Kidney capillary endothelial cell (primary cell): ENCODE data around the gene MRPL34.

Source experiments
- DNase-seq: peaks from one replicate; pipeline ENCODE4 v3.0.0-alpha.2; 2018; ENCODE audit warnings: low spot score

The MRPL34 gene

DNA sequence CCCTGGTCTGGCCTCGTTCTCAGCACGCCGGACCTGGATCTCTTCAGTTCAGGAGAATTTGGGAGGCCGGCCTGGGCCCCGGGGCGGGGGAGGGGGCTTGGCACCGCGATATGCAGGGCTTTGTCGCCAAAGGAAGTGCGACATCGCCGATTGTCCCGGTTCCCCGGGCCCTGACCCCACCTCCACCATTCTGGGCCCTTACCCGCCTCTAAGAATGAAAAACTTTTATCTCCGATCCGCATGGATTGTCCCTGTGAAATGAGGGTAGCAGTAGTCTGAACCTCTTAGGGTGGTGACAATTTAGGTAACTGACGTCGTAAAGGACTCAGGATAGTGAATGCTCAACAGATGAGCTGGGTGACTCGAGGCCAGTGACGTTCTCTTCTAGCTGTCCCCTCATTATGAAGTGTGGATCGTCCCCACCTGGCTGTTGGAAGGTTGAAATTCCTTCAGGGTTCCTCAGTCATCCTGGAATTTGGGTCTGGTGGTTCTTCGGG, 4.3 kb downstream of the MRPL34 start:
- no peak for DNase-seq

DNA sequence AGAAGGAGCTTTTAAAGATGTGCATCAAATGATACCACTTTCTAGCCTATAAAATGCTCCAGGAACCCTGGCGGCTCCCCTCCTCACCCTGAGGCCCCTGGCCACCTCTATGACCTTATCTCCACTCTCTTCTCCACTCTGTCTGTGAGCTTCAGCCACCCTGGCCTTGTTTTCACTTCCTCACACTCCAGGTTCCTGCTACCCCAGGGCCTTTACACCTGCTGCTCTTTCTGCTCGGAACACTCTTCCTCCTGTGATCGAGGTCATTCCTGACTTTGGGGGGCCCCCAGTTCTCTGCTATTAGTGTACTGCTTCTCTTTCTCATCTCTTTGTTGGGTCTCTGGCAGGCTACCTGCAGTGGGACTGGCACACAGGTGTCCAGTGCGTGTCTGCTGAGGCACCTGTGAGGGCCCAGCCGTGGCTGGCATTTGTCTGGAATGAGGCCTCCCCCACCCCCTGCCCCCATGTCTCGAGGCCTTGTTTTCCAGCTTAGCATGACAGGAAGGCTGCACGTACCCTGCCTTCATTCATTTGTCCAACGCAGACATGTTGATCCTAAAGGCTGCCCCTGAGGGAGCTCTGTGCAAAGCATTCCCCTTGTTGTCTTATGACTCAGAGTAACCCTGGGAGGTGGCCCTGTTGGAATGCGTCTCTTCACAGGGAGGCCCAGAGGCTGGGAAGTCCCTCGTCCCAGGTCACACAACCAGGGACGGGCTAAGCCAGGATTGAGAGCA, 6.0 kb downstream of the MRPL34 start:
- DNase-seq = no peak

DNA sequence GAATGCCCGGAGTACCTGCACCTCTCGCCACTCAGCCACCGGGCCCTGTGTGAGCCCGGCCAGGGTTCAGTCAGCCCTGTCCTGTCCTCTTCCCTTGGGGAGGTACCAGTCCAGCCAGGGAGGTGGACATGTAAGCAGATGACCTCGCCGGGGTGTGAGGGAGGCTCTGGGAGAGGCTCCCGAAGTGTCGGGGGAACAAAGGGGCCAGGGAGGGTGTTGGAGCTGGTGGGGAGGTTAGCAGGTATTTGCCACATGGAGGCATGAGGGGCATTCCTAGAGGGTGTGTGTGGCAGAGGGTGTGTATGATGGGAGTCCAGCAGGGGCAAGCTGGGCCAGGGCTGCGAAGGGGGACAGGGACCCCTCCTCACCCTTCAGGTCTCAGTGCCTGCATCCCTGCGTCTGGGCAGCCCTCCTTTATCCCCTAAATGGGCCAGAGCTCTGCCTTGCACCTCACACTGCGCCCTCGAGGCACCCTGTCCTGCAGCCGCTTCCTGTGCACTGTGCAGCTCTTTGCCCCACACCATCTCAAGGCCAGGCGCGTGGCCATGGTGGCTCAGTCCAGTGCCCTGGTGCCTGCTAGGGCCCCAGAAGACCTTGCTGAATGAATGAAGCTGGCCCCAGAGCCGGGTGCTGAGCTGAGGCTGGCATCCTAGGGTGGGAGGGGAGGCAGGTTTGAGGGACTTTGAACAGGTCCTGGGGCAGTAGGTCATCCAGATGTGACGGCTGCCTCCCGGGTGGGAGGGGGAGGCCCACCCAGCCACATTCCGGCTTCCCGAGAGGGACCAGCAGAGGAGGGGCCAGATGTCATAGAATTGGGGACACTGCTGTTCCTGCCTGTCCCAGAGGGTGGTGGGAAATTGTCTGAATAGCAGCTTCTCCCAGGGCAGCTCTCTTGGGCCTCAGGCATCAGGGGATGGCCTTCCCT, 6.8 kb downstream of the MRPL34 start:
- no peak for DNase-seq

DNA sequence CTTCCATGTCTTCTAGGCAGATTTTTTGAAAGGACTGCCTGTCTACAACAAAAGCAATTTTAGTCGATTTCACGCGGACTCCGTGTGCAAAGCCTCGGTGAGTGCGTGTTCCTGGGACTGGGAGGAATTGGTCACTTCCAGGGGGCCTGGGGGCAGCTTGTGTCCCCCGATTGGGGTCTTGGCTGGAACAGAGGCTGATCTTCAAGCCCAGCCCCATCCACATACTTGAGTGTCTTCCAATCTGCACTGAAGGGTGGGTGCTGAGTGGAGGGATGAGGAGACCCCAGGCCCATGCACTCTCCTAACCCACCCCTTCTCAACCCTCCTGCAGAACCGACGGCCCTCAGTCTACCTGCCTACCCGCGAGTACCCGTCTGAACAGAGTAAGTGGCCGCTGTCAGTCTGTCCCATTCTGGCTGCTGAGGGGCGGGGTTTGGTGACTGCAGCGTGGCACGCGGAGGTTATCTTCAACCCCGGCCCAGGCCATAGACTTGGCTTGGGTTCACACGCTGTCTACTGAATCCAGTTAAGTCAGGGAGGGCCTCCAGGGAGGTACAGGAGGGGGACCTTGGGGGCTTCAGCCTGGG, 8.4 kb downstream of the MRPL34 start:
- DNase-seq = no peak

DNA sequence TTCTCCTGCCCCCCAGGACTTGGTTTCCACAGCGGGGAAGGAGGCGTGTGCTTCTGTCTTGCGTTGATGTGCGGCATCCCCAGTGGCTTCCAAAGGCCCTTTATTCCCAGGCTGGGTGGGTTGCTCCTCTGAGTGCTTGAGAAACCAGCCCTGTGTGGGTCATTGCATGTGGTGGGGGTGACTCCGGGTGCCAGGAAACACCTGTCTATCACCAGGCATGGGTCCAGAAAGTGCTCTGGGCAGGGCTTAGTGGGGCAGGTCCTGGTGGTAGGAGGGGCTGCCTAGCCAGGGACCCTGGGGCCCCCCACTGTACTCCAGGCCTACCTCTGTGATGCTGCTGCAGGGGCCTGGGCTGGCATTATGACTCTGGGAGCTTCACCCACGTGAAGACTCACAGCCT, 13.3 kb downstream of the MRPL34 start:
- no peak for DNase-seq

DNA sequence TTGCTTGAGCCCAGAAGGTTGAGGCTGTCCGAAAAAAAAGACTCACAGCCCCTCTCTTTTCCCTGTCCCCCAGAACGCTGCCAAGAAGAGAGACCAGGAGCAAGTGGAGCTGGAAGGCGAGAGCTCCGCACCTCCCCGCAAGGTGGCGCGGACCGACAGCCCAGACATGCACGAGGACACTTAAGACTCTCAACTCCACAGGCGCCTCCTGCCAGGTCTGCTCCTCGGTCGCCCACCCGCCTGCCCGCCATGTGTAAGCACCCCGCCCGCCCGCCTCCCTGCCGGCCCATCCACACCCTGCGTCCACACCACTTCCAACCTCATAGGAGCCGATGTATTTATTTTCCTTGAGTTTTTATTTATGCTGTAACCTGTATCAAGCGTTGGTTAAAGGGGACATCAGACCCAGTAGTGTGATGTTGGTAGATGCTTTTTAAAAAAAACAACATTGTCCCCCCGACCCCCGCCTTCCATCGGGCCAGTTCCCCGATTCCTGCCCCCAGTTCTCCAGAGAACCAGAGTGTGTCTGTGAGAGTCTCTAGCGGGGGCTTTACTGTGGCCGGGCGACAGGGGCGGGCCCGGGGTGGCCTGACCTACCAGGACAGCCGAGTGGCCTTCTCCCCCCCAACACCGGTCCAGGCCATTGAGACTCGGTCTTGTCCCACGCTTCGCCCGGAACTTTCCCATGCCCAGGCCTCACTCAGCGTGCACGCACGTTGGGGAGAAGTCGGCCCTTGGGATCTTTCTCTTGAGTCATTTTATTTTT, 14.0 kb downstream of the MRPL34 start:
- DNase-seq = no peak

DNA sequence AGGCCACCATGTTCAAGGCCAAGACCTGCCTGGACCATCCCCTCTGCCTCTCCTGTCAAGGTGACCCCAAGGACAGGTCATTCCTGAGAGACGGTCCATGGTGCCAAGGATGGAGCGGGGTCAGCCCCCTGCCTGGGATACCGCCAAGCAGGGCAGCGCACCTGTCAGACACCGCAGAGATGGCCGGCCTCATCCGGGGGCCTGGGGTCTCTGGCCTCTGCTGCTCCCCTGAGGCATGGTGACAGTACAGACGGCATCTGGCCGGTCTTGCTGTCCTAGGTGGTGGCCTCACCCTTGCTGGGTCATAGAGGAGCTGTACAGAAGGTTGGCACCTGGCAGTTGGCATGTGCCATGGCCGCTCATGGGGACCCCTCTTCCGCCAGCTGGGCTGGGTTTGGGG, 14.8 kb downstream of the MRPL34 start:
- no peak for DNase-seq

DNA sequence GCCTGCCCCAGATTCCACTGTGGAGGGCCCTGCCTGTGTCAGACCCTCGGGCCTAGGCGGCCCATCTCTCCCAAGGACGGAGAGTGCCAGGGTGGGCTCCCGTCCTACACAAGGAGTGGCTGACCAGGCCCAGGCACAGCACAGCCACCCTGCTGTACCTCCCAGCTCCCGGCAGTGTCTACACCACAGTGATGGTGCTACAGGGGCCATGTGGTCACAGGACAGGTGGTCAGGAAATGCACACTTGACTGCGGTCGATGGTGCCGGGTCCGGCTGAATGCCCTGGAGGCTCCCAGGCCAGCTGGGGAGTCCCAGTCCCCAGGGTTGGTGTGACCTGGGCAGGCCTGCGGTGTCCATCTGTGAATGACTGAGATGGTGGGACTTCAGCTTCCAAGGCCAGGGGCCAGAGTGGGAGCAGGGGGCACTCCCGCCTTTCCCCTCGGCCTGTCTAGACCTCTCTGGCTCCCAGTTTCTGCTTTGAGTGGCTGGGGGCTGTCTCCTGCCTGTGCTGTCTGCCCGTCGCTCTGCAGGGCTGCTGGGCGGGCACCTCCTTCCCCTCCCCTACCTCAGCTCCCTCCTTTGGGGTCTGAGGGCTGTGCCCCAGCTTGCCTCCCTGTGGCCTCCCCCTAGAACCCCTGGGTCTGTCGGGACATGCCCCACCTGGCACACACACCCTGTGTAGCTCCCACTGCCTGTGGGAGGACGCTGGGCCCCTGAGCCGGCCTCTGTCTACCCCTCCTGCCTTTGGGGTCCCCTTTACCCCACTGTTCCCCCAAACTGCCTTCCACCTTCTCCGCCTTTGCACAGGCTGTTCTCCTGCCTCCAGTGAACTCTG, 16.2 kb downstream of the MRPL34 start:
- DNase-seq = no peak

DNA sequence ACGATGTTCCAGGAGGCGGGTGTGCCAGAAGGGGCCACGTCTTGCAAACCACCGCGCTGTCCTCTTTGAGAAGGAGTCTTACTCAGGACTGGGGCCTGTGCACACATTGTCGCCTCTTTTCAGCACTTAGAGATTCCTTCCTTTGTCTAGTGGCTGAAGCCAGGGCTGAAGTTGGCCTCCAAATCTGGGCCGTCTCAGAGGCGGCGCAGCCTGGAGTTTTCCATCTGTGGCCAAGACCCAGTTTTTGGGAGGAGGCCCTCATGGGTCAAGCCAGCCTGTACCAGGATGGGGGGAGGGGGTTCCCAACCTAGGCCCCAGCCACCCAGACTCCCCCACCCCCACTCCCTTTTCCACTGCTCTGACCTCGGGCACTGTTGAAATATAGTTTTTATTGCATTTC, 17.2 kb downstream of the MRPL34 start:
- DNase-seq = no peak

DNA sequence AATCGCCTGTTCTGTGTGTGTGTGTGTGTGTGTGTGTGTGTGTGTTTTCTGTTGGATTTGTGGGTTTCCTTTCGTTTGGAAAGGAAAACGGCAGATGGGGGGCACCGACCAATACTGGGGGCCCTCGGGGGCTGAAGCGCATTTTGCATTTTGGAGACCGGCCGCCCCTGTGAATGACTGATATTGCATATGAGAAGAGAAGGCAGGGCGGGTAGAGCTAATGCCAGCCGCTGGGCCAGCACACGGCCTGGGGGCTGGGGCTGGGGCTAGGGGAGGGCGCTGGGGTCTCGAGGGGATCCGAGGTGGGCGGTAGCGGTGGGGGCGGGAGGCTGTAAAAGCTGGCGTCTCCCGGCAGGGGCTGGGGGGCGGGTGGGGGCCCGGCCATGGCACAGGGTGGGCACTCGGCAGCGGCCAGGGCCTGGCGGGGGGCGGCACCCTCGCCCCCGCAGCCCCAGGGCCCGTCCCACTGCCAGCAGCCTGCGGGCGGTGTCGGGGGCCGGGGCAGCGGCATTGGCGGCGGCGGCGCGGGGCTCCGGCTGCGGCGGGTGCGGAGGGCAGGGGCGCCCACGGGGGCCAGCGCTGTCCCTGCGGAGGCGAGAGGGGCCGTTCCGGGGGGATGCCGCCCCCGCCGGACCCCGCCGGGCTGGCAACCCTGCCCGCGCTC, 17.8 kb downstream of the MRPL34 start:
- no peak for DNase-seq

DNA sequence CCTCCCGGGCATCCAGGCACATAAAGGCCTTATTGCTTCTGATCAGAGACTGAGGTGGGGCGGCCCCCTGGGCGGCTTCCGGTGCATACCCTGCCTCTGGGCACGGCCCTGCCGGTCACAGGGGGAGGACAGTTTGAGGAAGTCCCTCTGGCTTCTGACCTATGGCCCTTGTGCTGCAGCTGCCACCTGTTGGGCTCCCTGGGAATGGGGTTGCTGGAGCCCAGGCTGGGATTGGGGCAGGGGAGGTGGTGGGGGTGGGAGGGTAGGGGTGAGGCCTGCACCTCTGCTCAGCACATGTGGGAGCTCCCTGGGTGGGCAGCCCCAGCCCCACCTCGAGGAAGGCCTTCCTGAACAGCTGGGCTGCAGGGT, 18.3 kb downstream of the MRPL34 start:
- DNase-seq = no peak

DNA sequence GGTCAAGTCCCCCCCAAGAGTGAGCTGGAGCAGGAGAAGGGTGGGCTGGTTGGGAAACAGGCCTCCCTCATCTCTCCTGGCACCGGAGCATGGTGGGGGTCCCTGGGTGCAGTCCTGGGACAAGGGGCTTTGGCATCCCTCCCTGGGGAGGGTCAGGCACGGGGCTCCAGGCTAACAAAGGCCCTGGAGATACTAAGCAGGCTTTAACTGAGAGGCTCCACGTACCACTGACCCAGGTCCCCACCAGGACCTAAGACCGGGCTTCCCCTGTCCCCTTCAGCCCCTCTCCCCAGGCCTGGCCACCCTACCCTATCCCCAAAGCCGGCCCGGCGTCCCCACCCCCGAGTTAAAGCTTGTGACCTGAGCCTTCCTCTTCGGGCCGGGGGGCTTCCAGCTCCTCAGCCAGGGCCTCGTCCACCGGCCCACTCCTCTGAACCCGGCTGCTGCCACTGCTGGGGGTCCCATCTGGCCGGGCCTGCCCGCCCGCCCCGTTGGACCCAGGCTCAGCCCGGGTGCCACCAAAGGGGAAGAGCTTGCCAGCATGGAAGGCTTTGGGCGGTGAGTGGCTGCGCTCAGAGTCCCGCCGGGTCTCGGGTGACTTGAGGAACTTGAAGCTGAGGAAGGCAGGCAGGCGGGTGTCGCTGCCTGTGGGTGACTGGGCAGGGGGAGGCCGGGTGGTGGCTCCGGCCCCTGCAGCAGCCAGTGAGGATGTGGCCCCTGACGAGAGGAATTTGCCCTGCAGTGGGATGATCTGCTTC, 18.9 kb downstream of the MRPL34 start:
- no peak for DNase-seq

DNA sequence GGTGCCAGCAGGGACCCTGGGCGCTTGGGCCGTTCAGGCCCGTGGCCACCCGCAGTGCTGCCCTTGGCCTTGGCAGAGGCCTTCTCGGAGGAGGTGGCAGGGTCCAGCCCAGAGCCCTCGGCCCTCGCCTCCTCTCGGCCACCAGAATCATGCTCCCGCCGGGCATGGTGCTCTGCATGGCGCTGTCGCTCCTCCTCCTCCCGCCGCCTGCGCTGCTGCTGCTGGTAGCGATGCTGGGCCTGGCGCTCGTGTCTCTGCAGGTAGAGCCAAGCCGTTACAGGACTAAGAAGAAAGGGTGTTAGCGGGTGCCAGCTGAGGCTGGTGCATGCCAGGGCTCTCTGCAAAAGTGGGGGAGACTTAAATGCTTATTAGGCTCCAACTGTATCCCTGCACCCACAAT, 19.5 kb downstream of the MRPL34 start:
- DNase-seq = no peak

DNA sequence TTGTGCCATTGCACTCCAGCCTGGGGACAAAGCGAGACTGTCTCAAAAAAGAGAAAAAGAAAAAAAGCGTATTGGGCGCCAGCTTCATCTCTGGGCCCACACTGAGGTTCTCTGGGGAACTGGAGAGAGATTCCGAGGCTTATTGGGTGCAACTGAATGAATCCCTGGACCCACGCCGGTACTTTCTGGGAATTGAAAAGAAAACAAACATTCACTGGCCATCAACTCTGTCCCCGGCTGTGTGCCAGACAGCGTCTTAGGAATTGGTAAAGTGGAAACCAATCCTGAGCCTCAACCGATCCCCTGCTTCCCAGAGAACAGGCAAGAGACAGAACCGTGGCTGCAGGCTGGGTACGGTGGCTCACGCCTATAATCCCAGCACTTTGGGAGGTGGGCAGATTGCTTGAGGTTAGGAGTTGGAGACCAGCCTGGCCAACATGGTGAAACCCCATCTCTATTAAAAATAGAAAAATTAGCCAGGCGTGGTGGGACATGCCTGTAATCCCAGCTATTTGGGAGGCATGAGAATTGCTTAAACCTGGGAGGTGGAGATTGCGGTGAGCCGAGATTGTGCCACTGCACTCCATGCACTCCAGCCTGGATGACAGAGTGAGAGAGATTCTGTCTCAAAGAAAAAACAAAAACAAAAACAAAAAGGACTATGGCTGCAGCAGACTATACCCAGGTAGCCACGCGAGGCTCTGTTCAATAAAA, 20.4 kb downstream of the MRPL34 start:
- DNase-seq = no peak

DNA sequence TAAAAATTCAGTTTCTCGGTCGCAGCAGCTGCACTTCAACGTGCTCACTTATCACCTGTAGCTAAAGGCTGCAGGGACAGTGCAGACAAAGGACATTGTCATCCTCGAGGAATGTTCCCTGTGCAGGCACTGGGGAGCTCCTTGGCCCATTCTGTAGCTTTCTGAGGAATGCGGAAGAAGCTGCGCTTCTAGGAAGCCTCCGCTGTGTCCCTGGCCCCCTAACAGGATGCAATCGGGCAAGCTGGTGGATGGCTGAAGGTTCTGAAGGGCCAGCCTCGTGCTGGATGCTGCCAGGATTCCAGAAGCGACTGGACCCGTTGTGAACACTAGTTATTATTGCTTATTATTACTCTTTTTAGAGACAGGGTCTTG, 20.9 kb downstream of the MRPL34 start:
- no peak for DNase-seq

DNA sequence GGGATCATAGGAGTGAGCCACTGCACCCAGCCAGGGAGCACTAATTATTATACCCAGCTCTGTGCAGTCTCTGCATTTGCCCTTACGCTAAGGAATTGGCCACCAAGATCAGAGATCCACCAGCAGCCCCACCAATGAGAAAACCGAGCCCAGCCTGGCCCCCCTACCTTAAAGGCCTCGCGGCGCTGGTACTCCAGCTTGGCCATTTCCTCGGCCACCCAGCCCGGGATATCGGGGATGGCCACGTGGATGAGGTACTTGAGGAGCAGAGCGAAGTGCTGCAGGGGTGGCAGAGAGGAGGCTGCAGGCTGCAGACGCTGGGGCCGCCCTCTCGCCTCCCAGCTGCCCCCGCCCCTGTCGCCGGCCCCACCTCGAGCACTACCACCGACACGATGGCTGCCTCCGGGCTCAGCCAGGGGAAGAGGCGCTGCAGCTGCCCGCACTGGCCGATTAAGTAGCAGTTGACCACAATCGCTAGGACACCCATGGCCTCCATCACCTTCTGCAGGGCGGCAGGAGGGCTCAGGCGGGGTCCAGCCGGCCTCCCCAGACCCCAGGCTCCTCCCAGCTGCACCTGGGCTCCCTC, 21.5 kb downstream of the MRPL34 start:
- DNase-seq = no peak

DNA sequence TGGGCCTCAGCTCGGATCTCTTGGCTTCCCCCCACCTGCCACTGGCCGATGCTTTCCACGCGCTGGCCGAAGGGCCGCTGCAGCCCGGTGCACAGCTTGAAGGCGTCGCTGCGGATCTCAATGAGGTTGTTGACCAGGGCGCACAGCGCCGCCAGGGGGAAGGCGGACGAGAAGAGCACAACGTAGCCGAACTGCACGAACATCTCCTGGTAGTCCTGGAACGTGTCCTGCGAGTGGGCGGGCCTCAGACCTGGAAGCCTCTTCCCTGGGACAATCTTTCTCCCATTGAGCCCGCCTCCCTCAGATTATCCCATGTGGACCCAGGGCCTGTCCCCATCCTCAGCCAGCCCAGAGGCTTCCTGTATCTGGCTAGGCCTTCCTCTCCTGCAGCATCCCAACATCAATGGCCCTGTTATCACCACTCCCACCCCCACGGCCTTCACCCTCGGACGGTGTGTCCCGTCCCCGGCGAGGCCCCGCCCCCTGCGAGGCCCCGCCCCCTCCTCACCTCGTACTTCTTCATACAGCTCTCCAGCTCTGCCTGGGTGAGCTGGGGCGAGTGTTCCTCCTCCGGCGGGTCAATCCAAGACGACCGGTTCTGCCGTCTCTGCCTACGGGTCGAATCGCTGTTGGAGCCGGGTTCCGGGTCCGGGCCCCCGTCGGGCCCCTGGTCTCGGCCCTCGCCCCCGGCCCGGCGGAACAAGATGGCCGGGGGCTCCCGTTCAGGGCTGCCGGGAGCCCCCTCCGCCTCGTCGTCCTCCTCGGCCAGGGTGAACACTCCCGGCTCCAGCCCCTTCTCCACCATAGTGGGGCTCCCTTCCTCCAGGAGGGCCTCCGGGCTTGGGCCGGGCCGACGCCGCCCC, 22.2 kb downstream of the MRPL34 start:
- no peak for DNase-seq
